ENCODE data around the gene DUSP3. TPM values are rescaled to one million over a fixed set of nuclear protein-coding genes. Genes with fewer than 3 reads are reported as not detected.

The DUSP3 gene
- polyA plus RNA-seq, 10 donors, result 54.8 to 103 (median 63.9) TPM

GRCh38 chr17:43736389-43736788 lies 42.4 kb downstream of the DUSP3 start:
- DNase-seq, result no peak

- DNase-seq, result peak; percentile 30 to 80 (median 52)
These were observed 44.4 kb downstream of the DUSP3 start for GRCh38 chr17:43734376-43734775.

DNA sequence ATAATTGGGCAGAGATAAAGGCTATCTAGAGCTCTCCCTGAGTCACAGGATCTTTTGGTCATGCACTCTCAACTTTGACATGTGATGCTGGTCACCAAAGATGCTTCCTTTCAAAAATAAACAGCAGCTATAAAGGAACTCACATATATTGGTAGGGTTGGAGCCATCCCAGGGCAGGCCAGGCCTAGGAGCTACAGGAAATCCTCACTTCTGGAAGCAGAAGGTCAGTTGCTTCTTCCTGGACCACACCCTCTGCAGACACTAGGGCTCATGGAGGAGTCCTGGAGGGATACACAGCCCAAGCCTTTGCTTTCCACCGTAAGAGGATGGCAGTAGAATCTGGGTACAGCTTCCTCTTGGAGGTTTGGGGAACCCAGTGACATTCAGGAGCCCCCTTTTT lies 44.8 kb downstream of the DUSP3 start:
- DNase-seq, result no peak

- peak in 1 of 3 donors; percentile 77 for DNase-seq
These were observed 45.8 kb downstream of the DUSP3 start for GRCh38 chr17:43732958-43733357.

DNA sequence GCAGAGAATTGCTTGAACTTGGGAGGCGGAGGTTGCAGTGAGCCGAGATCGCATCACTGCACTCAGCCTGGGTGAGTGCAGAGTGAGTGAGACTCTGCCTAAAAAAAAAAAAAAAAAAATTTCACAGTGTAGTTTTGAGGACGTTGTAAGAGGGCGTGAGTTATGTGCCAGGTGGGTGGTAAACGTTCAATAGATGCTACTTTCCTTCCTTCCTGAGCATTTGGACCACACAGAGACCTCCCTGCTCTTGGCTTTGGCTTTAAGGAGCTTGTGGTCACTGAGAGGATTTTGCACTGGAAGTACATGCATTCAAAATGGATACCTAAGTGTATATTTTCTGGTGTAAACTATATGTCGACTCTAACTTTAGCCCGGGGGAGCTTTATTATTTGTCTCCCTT lies 50.7 kb downstream of the DUSP3 start:
- DNase-seq, result no peak

GRCh38 chr17:43723697-43724359 lies 54.9 kb downstream of the DUSP3 start:
- DNase-seq, result peak in 1 of 3 donors; percentile 40

DNA sequence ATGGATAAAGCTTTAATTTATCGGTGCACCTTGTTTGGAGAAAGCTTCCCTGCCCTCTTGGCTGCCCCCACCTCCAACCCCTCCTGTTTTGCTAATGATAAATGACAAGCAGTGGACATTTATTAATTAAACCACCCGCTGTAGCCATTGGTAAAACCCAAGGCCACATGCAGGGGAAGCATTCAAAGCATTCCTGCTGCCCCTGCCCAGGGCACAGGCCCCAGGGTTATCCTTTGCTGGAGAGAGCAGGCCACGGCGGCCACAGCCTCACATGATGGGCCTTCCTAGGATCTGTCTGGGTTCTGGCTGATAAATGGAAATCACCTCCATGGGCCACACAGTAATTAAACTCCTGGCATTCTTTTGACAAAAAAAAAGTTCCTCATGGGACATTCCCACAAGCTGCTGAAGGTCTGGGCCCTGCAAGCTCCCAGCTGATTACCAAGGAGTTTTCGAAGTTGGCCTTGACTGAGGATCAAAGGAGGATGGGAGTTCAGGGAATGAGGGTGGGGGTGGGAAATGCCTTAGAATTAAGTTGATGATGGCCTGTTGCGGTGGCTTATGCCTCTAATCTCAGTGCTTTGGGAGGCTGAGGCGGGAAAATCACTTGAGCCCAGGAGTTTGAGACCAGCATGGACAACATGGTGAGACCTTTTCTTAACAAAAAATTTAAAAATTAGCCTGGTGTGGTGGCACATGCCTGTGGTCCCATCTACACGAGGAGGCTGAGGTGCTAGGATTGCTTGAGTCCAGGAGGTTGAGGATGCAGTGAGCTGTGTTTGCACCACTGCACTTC lies 55.7 kb downstream of the DUSP3 start:
- DNase-seq, result no peak

- DNase-seq, result no peak
These were observed 56.5 kb downstream of the DUSP3 start for GRCh38 chr17:43722269-43722619.

DNA sequence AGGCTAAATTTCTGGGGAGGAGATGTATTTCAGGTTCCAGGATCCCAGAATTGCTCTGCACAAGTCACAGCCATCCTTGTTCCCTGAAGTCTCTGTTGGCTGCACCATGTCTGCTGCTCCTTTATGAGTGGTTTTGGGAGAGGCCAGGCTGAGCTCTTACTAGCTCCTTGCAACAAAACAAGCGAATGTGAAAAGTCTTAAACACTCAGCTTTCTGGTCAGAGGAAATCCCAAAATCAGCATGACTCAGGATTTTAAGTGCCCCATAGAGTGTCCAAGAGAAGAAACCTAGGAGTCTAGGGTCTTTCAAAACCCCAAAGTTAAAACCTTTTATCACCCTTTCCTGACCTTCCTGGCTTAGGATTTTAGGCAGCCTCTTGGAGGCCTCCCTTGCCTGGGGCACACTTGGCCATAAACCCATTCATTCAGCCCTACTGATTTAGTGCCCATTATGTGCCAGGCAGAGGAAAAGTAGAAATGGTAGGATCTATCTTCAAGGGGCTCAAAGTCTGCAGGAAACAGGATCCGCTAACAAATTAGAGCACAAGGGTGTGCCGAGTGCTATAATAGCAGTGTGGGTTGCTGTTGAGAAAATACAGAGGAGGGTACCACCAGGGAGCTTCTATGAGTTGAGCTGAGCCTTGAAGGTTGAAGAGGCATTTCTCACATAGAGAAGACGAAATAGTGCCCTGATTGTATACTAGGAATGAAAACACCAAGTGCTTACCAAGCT lies 57.1 kb downstream of the DUSP3 start:
- peak in 1 of 3 donors; percentile 12 for DNase-seq

- DNase-seq, result peak; percentile 74 to 94 (median 87)
These were observed 58.3 kb downstream of the DUSP3 start for GRCh38 chr17:43720311-43721060.

- DNase-seq, result no peak
These were observed 59.2 kb downstream of the DUSP3 start for GRCh38 chr17:43719578-43719977.

DNA sequence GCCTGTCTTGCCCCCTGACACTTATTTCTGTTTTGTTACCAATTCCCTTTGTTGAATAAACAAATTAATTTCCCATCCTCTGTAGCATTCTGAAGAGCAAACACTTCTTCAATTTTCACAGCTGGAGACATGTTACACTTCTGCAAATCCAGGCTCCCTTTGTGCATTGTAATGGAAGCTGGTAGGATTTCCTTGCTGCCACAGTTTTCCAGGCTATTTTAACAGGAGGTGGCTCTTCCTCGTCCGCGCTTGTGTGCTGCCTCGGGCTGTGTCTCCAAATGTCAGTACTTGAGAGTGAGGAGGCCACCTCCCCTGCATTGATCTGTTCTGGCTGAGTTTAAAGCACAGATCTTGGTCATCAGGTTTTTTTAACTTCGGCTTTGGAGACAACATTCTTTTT lies 60.2 kb downstream of the DUSP3 start:
- no peak for DNase-seq

- no peak for DNase-seq
These were observed 60.9 kb downstream of the DUSP3 start for GRCh38 chr17:43717913-43718312.

Other genes with a start within 250 kb of the DUSP3 start
- gene ETV4, start 232.6 kb downstream of the DUSP3 start, polyA plus RNA-seq (ENCODE audit: insufficient read length in 10 of 10), result 1 to 10 TPM; 3.8 to 7.2 (median 5.8) TPM
- gene MEOX1, start 117.1 kb downstream of the DUSP3 start, polyA plus RNA-seq (ENCODE audit: insufficient read length in 10 of 10), result 10 to 100 TPM in 8 of 10 donors, 1 to 10 TPM in 2; 9.4 to 22.3 (median 14.0) TPM
- under 1 TPM in 1 of 10 donors, not detected in 9; 0.86 TPM for gene SOST, start 20.2 kb downstream of the DUSP3 start, polyA plus RNA-seq (ENCODE audit: insufficient read length in 10 of 10)
- gene CFAP97D1, start 1.5 kb upstream of the DUSP3 start, polyA plus RNA-seq (ENCODE audit: insufficient read length in 10 of 10), result under 1 TPM in 5 of 10 donors, not detected in 5; 0.08 to 0.13 (median 0.10) TPM
- gene MPP3, start 54.2 kb upstream of the DUSP3 start, polyA plus RNA-seq (ENCODE audit: insufficient read length in 10 of 10), result 1 to 10 TPM; 2.4 to 8.0 (median 4.6) TPM
- gene CD300LG, start 68.2 kb upstream of the DUSP3 start, polyA plus RNA-seq (ENCODE audit: insufficient read length in 10 of 10), result 1 to 10 TPM; 1.1 to 4.2 (median 2.8) TPM
- gene MPP2, start 128.6 kb upstream of the DUSP3 start, polyA plus RNA-seq (ENCODE audit: insufficient read length in 10 of 10), result 1 to 10 TPM; 2.3 to 5.1 (median 3.7) TPM
- not detected for gene PPY, start 163.5 kb upstream of the DUSP3 start, polyA plus RNA-seq (ENCODE audit: insufficient read length in 10 of 10)
- gene PYY, start 175.0 kb upstream of the DUSP3 start, polyA plus RNA-seq (ENCODE audit: insufficient read length in 10 of 10), result under 1 TPM in 3 of 10 donors, not detected in 7; 0.15 to 0.35 (median 0.22) TPM
- under 1 TPM; 0.21 to 0.69 (median 0.36) TPM for gene NAGS, start 225.6 kb upstream of the DUSP3 start, polyA plus RNA-seq (ENCODE audit: insufficient read length in 10 of 10)
- gene TMEM101, start 236.0 kb upstream of the DUSP3 start, polyA plus RNA-seq (ENCODE audit: insufficient read length in 10 of 10), result 10 to 100 TPM; 23.5 to 30.4 (median 26.8) TPM

Measured in muscle of back (tissue), 11 donors.